ENCODE results near the gene DRC3. TPM values are rescaled to one million over a fixed set of nuclear protein-coding genes. Genes with fewer than 3 reads are reported as not detected.

DRC3 gene
- total RNA-seq, 1 experiment from 2014 or later: 0.68 TPM

GRCh38 chr17:18004345-18004744 lies 31.7 kb downstream of the DRC3 start:
- H3K27ac ChIP-seq (ENCODE audit: insufficient read length, low read depth, low read length): no peak overlapping the region
- H4K20me1 ChIP-seq (ENCODE audit: control insufficient read depth, insufficient read depth, insufficient read length): no peaks in the 10 kb centered on the region
- H2BK12ac ChIP-seq (ENCODE audit: insufficient read length, low read depth, low read length): no peak overlapping the region
- H3K23ac ChIP-seq (ENCODE audit: insufficient read length, low read depth, low read length): no peak overlapping the region
- H3K27me3 Mint-ChIP-seq (ENCODE audit: low read depth): peaks cover 8% of the 10 kb centered on the region
- H3K27ac Mint-ChIP-seq: no peak overlapping the region
- H3K4me3 Mint-ChIP-seq: no peak overlapping the region
- H3K18ac ChIP-seq (ENCODE audit: insufficient read length, low read depth, low read length): no peak overlapping the region
- H3K4me1 ChIP-seq (ENCODE audit: insufficient read depth, low read length): no peaks in the 10 kb centered on the region
- H4K8ac ChIP-seq (replicated peaks; ENCODE audit: insufficient read length, low read depth, low read length): no peak overlapping the region
- no peaks in the 10 kb centered on the region for H3K79me1 ChIP-seq (ENCODE audit: insufficient read depth, low read depth, low read length, poor library complexity, severe bottlenecking)
- H3K4me2 ChIP-seq (ENCODE audit: insufficient read depth, insufficient read length, low read length): no peak overlapping the region
- H3K9ac ChIP-seq (ENCODE audit: extremely low read depth, insufficient read length, low read length): no peak overlapping the region
- no peak overlapping the region for H2BK5ac ChIP-seq (ENCODE audit: insufficient read length, low read length)
- no peaks in the 10 kb centered on the region for H3K23me2 ChIP-seq (ENCODE audit: insufficient read length, low read depth, low read length, poor library complexity, severe bottlenecking)
- DNase-seq: no peak
- no peak overlapping the region for H2AK5ac ChIP-seq (ENCODE audit: insufficient read length, low read length)
- H3K79me2 ChIP-seq (ENCODE audit: insufficient read depth, low read length): no peaks in the 10 kb centered on the region
- WGBS (ENCODE audit: extremely low coverage, insufficient read length, low lambda C conversion rate): no CpG with 5 or more reads among the region's 9 CpGs
- no peak overlapping the region for H3K14ac ChIP-seq (ENCODE audit: insufficient read depth, low read length)
- peaks cover 5 to 19% of the 10 kb centered on the region in 2 experiments for H3K4me1 Mint-ChIP-seq
- no peaks in the 10 kb centered on the region for H3K9me3 Mint-ChIP-seq
- no peak overlapping the region for H2BK15ac ChIP-seq (ENCODE audit: low read depth, low read length)
- H2BK120ac ChIP-seq (ENCODE audit: low read depth, low read length, poor library complexity, severe bottlenecking): no peak overlapping the region
- H3K9me3 ChIP-seq (ENCODE audit: control insufficient read depth, low read depth, low read length): no peaks in the 10 kb centered on the region
- no peak overlapping the region for H3T11ph ChIP-seq (ENCODE audit: low read length)
- H3K27me3 ChIP-seq (ENCODE audit: insufficient read depth, low read length): no peaks in the 10 kb centered on the region
- H3K36me3 Mint-ChIP-seq (ENCODE audit: insufficient read depth in 1 of 3, low read depth in 3 of 3): no peaks in the 10 kb centered on the region
- no peak overlapping the region for H3K56ac ChIP-seq (ENCODE audit: insufficient read length, low read depth, low read length)
- no peak for TF ChIP-seq CTCF (conservative IDR thresholded peaks at IDR 0.05)
- no peak overlapping the region for H2BK20ac ChIP-seq (ENCODE audit: low read depth, low read length, poor library complexity, severe bottlenecking)
- no peak overlapping the region for H2AFZ ChIP-seq (ENCODE audit: low read length)
- H4K5ac ChIP-seq (ENCODE audit: insufficient read length, low read depth, low read length): no peak overlapping the region
- no peak overlapping the region for H3K4ac ChIP-seq (ENCODE audit: low read depth, low read length)
- no peak overlapping the region for H4K91ac ChIP-seq (ENCODE audit: insufficient read length, low read depth, low read length)
